ENCODE results near the gene VPS13A. TPM values are rescaled to one million over a fixed set of nuclear protein-coding genes. Genes with fewer than 3 reads are reported as not detected.

Gene VPS13A
- total and polyA plus RNA-seq, 10 of the 15 experiments (the other 5 are each of a cell fraction or from before 2014, with no cell fraction given), result 10.0 to 35.2 (median 21.1) TPM

DNA sequence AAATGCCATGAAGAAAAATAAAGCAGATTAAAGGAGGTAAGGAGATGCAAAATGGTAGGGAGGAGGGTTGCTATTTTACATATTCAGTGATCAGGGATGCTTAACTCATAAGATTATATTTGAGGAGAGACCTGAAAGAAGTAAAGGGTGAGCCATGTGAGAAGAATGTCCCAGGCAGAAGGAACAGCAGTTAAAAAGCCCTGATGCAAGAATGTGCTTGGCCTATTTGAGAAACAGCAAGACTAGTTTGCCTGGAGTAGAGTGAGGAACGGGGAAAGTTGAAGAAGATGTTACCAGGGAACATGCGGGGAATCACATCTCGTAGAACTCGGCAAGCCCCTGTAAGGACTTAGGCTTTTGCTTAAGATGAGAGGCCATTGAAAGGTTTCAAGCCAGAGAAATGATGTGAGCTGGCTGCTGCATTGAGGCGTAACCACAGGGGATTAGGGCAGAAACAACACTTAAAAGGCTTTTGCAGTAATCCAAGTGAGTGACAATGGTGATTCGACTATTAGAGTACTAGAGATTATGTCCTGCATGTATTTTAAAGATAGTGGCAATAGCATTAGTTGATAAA is 198.7 kb downstream of the VPS13A start (continued):
- TF ChIP-seq, protein P1, sequence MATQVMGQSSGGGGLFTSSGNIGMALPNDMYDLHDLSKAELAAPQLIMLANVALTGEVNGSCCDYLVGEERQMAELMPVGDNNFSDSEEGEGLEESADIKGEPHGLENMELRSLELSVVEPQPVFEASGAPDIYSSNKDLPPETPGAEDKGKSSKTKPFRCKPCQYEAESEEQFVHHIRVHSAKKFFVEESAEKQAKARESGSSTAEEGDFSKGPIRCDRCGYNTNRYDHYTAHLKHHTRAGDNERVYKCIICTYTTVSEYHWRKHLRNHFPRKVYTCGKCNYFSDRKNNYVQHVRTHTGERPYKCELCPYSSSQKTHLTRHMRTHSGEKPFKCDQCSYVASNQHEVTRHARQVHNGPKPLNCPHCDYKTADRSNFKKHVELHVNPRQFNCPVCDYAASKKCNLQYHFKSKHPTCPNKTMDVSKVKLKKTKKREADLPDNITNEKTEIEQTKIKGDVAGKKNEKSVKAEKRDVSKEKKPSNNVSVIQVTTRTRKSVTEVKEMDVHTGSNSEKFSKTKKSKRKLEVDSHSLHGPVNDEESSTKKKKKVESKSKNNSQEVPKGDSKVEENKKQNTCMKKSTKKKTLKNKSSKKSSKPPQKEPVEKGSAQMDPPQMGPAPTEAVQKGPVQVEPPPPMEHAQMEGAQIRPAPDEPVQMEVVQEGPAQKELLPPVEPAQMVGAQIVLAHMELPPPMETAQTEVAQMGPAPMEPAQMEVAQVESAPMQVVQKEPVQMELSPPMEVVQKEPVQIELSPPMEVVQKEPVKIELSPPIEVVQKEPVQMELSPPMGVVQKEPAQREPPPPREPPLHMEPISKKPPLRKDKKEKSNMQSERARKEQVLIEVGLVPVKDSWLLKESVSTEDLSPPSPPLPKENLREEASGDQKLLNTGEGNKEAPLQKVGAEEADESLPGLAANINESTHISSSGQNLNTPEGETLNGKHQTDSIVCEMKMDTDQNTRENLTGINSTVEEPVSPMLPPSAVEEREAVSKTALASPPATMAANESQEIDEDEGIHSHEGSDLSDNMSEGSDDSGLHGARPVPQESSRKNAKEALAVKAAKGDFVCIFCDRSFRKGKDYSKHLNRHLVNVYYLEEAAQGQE (IDR thresholded peaks at IDR 0.05; ENCODE audit: low read depth, low read length), result no peak
- TF ChIP-seq EED (IDR thresholded peaks at IDR 0.05; ENCODE audit: low read depth), result no peak
- no peak for TF ChIP-seq TARDBP (IDR thresholded peaks at IDR 0.05; ENCODE audit: borderline replicate concordance)

- DNase-seq (ENCODE audit: low read depth, low spot score), result no peak
Observed at GRCh38 chr9:77384406-77384805, 207.1 kb downstream of the VPS13A start.

More at GRCh38 chr9:77384406-77384805, 207.1 kb downstream of the VPS13A start:
- Histone ChIP-seq H2AFZ (ENCODE audit: control insufficient read depth, low read depth, low read length) (no peak overlapping the region), H3K4me3 (no peak overlapping the region), H3K36me3 (ENCODE audit: control insufficient read depth in 2 of 2, insufficient read depth in 2 of 2, low read length in 1 of 2) (peaks cover 0 to 3% of the 10 kb centered on the region in 2 experiments; a peak in 1 of 4 replicates), H3K4me2 (ENCODE audit: control insufficient read depth, insufficient read depth) (no peak overlapping the region), H3K4me1 (ENCODE audit: control insufficient read depth, insufficient read depth, low read length) (no peaks in the 10 kb centered on the region), H4K20me1 (ENCODE audit: control insufficient read depth, insufficient read depth) (no peaks in the 10 kb centered on the region), H3K27ac (ENCODE audit: control insufficient read depth, insufficient read depth) (no peak overlapping the region), H3K9ac (ENCODE audit: control insufficient read depth, insufficient read depth, low read length) (no peak overlapping the region), H3K79me2 (ENCODE audit: control insufficient read depth, insufficient read depth, low read length) (no peaks in the 10 kb centered on the region), H3K9me3 (replicated peaks; ENCODE audit: control insufficient read depth, insufficient read depth, low read length) (no peaks in the 10 kb centered on the region), H3K27me3 (replicated peaks in 1 of 2; ENCODE audit: control insufficient read depth in 2 of 2, insufficient read depth in 2 of 2, low read length in 1 of 2) (no peaks in the 10 kb centered on the region)
- in situ Hi-C loops (cut with MboI), result no loop called here
- FAIRE-seq, result no peak
- ChIA-PET RAD21 (ENCODE audit: unreplicated experiment) (no interaction called here), SMC1A (ENCODE audit: uncharacterized antibody, unreplicated experiment) (interaction anchor here (1.0 to 1.1 kb wide), 2 partner anchors 23 to 208 kb away, joined by 3 read pairs; no protein-coding TSS in a partner anchor), POLR2A (interaction anchor here (0.6 kb wide), 1 partner anchor 201 kb away, joined by 3 read pairs; no protein-coding TSS in a partner anchor), CTCF (no interaction called here)
- TF ChIP-seq NRF1 (conservative IDR thresholded peaks at IDR 0.05; ENCODE audit: low read depth, low read length) (no peak), PBX3 (IDR thresholded peaks at IDR 0.05; ENCODE audit: insufficient replicate concordance, low read depth, low read length) (no peak), MEF2B (IDR thresholded peaks at IDR 0.05; ENCODE audit: partially characterized antibody, poor library complexity, severe bottlenecking) (no peak), RB1 (IDR thresholded peaks at IDR 0.05; ENCODE audit: borderline replicate concordance) (no peak)
- intact Hi-C loops (cut with micrococcal nuclease; ENCODE audit: unreplicated experiment), result no loop called here
- no TSS peak for BruUV-seq (replicated peaks)
- ATAC-seq, result no peak
